Endothelial cell of coronary artery (primary cell): ENCODE data around the gene RHCE. TPM values are rescaled to one million over a fixed set of nuclear protein-coding genes. Genes with fewer than 3 reads are reported as not detected.

Experiments
- total RNA-seq: library from RNA; depleted of rRNA; stranded (reverse); fragments of >200 nt; gene quantifications from 2 replicates; pipeline ENCODE4 v1.2.3, GENCODE V29; 2014

RHCE gene
- 0.09 and 0.19 TPM in 2 replicates for total RNA-seq

GRCh38 chr1:25420715-25421114 lies at the start of gene RHCE:
RHCE (minus strand) TSS chr1:25420825; CDS start chr1:25420786, 39 bp downstream.

GRCh38 chr1:25430073-25430966 lies 9.7 kb upstream of the RHCE start, which contains the start of gene MACO1:
MACO1 (plus strand) TSS chr1:25430897; CDS start chr1:25431099, 202 bp downstream.

GRCh38 chr1:25338188-25338981 lies 82.2 kb downstream of the RHCE start, which contains the start of gene TMEM50A:
TMEM50A (plus strand) TSS chr1:25338334; CDS start chr1:25340487, 2,153 bp downstream.

Other genes starting within 250 kb of the RHCE start
- 34.7 and 36.5 TPM in 2 replicates for gene SYF2, start 188.3 kb downstream of the RHCE start, total RNA-seq
- gene RSRP1, start 173.4 kb downstream of the RHCE start, total RNA-seq: 103 and 117 TPM in 2 replicates
- under 0.01 TPM in 1 of 2 replicates, not detected in the other for gene RHD, start 148.3 kb downstream of the RHCE start, total RNA-seq
- gene TMEM50A, start 82.5 kb downstream of the RHCE start, total RNA-seq: 169 and 183 TPM in 2 replicates
- 17.0 and 17.7 TPM in 2 replicates for gene MACO1, start 10.1 kb upstream of the RHCE start, total RNA-seq
- 11.4 and 14.7 TPM in 2 replicates for gene LDLRAP1, start 122.8 kb upstream of the RHCE start, total RNA-seq
- gene MAN1C1, start 196.0 kb upstream of the RHCE start, total RNA-seq: 0.18 and 0.19 TPM in 2 replicates